T-helper 1 cell treated with Interleukin-12 subunit alpha and Interleukin-12 subunit beta and Interleukin-4 antibody, amounts not matched to agents 30 μg/mL and 1 μg/mL, for 36 hours (primary cell): ENCODE results near the gene CRYBB1.
"Not testable (repeated sequence)": the region's sequence is repeated elsewhere in the genome, so short reads cannot be mapped to it uniquely, and the experiment has no call there.

ENCODE experiments used
- H3K27ac Mint-ChIP-seq: one replicate; pipeline ENCODE4 v1.8.0; 2021; ENCODE audit warnings: mild to moderate bottlenecking, mixed read lengths
- H3K27me3 Mint-ChIP-seq: one replicate; pipeline ENCODE4 v1.8.0; 2021; ENCODE audit warnings: low read depth, mixed read lengths
- H3K36me3 Mint-ChIP-seq: one replicate; pipeline ENCODE4 v1.8.0; 2021; ENCODE audit warnings: low read depth, mixed read lengths
- H3K4me1 Mint-ChIP-seq: one replicate; pipeline ENCODE4 v1.8.0; 2021; ENCODE audit warnings: low read depth, mixed read lengths
- H3K4me3 Mint-ChIP-seq: one replicate; pipeline ENCODE4 v1.8.0; 2021; ENCODE audit warnings: mild to moderate bottlenecking, moderate library complexity, mixed read lengths
- H3K9me3 Mint-ChIP-seq: one replicate; pipeline ENCODE4 v1.8.0; 2021; ENCODE audit warnings: mixed read lengths

CRYBB1 gene

DNA sequence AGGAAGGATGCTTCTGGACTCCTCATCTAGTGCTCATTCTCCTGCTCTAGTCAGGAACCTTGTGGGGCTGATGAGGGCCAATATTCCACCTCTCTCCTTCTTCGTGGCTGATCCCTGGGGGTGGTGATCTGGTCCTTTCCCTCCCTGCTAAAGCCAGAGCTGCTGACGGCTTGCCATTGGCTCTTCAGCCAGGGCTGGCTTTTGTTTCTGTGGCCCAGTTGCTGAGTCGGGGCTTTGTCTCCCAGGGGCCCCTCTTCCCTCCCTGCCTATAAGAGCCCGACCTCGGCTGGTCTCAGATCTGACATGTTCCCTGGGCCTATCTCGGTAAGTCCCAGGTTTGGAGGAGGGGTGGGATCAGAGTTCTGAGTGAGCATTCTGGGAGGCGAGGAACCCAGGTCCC is 3.8 kb upstream of the CRYBB1 start, which contains the start of gene CRYBA4:
CRYBA4 (plus strand) TSS at position 301 of the 400 bp plus-strand sequence. CDS start 634 bp downstream, outside the sequence.
- H3K9me3 Mint-ChIP-seq = peaks cover 7% of the 10 kb centered on the region
- H3K27me3 Mint-ChIP-seq = peaks cover 4% of the 10 kb centered on the region
- no peak within 1 kb of the TSS for H3K4me3 Mint-ChIP-seq
- H3K36me3 Mint-ChIP-seq = peaks cover 2% of the 10 kb centered on the region
- H3K27ac Mint-ChIP-seq = no peak within 1 kb of the TSS
- H3K4me1 Mint-ChIP-seq = peaks cover 6% of the 10 kb centered on the region

DNA sequence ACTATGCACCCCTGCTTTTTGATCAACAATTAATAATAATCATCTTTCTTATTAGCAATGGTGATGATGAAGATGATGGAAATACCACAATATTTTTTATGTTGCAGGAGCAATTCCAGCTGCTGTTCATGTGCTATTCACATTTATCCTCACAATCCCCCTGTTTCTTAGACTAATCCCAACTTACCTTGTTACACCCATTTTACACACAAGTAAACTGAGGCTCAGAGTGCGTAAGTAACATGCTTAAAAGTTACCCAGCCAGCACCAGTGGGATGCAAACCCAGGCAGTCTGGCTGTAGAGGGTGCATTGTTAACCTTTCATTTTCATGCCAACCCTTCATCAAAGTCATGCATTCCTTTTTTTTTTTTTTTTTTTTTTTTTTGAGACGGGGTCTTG is 2.4 kb upstream of the CRYBB1 start:
- Mint-ChIP-seq H3K27ac (no peak overlapping the region), H3K9me3 (peaks cover 7% of the 10 kb centered on the region), H3K27me3 (peaks cover 4% of the 10 kb centered on the region), H3K4me1 (peaks cover 12% of the 10 kb centered on the region), H3K36me3 (peaks cover 2% of the 10 kb centered on the region), H3K4me3 (no peak overlapping the region)

DNA sequence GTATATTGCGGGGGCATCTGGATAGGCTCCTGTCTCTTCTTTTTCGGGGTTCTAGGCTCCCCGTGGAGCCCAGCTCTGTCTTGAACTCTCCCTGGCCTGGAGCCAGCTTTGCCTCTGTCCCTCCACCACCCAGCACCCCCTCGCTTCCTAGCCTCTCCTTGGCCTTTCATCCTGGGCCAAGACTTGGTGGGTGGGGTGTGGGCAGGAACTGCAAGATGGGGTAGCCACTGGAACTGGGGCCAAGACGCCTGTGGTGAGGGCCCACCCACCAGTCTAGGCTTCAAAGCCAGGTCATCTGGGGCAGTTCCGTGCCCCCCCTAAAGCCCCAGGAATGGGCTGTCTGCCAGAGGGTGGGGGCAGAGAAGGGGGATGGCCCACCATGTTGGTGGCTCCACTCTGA is 1.7 kb upstream of the CRYBB1 start:
- peaks cover 7% of the 10 kb centered on the region for H3K9me3 Mint-ChIP-seq
- peaks cover 13% of the 10 kb centered on the region for H3K4me1 Mint-ChIP-seq
- H3K4me3 Mint-ChIP-seq = no peak overlapping the region
- H3K36me3 Mint-ChIP-seq = peaks cover 2% of the 10 kb centered on the region
- peaks cover 4% of the 10 kb centered on the region for H3K27me3 Mint-ChIP-seq
- no peak overlapping the region for H3K27ac Mint-ChIP-seq

DNA sequence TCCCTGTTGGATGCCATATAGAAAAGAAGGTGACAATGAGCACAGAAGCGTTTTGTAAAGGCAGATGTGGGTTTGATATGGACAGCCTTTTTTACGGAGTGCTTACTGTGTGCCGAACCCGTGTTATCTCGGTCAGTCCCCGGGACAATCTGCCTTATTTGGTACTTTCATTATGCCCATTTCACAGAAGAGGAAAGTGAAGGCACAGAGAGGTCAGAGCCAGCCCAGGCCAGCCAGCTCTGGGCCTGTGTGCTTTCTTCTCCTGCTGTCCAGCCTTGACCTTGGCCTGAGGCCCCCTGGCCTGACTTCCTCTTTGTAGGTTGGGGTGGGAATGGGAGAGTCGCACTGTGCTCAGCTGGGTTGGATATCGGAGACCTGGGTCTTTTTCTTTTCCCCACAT is 628 bp upstream of the CRYBB1 start:
- Mint-ChIP-seq H3K9me3 (no peaks in the 10 kb centered on the region), H3K27me3 (peaks cover 12% of the 10 kb centered on the region), H3K27ac (no peak overlapping the region), H3K4me1 (peaks cover 13% of the 10 kb centered on the region), H3K36me3 (no peaks in the 10 kb centered on the region), H3K4me3 (no peak overlapping the region)

DNA sequence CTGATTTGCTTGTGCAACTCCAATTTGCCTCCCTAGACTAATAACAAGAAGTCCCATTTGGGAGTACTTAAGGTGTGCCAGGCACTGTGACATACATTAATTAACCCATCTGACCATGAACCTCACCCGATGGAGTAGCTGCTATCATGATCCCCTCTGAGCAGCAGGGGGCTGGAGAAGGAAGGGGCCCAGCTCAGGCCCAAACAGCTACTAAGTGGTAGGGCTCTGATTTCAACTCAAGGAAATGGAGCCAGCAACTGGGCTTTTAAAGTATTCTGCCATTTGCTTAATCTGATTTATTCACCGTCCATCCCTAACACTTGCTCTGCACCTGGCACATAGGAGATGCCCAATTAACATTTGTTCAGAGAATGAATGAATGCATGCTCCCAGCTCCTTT is 1.2 kb downstream of the CRYBB1 start:
- peaks cover 14% of the 10 kb centered on the region for H3K27me3 Mint-ChIP-seq
- H3K36me3 Mint-ChIP-seq = no peaks in the 10 kb centered on the region
- H3K27ac Mint-ChIP-seq = no peak overlapping the region
- no peaks in the 10 kb centered on the region for H3K9me3 Mint-ChIP-seq
- H3K4me1 Mint-ChIP-seq = peaks cover 17% of the 10 kb centered on the region
- no peak overlapping the region for H3K4me3 Mint-ChIP-seq

DNA sequence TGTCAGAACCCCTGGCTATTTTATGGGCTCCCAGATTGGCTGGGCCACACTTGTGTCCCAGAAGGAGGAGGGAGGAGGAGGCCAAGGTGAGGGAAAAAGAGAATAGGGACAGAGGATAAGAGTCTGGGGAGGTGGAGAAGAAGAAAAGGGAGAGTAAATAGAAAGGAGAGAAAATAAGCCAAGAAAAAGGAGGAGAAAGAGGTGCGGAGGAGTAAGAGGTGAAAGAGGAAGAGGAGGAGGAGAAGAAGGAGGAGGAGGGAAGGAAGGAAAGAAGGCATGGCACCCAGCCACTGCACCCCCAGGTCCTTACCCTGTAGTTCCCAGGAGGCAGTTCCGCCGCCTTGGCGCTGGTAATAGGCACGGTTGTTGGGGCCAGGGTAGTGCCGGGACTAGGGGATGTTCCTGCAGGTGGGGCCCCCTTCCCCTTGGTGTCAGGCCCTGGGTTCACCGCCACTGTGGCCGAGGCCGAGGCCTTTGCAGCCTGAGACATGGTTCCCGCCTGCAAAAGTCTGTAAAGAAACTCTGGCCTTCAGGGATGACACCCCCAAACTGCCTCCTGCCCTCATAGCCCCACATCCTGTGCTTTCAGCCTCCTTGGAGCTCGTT is 1.9 kb downstream of the CRYBB1 start:
- H3K27ac Mint-ChIP-seq = no peak overlapping the region

DNA sequence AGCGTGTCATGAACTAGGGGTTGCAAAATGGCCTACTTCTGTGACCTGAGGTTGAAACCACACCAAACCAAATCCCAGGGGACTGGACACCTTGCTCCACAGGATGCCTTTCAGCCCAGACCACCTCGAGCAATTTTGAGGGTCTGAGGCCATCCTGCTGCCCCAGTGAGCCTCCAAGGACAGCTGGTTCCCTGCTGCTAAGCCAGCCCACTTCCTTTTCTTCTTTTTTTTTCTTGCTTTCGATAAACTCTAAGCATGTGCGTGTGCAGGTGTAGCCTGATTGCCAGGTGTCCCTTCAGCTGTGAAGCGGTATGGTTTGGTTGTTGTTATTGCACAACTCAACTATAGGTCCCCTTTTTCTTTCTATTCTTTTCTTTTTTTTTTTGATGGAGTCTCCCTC is 2.7 kb downstream of the CRYBB1 start:
- H3K9me3 Mint-ChIP-seq = no peaks in the 10 kb centered on the region

More for the DNA sequence above, 1.9 kb downstream of the CRYBB1 start:
- Mint-ChIP-seq H3K36me3 (no peaks in the 10 kb centered on the region), H3K27me3 (peaks cover 14% of the 10 kb centered on the region), H3K4me3 (no peak overlapping the region), H3K9me3 (no peaks in the 10 kb centered on the region), H3K4me1 (peaks cover 17% of the 10 kb centered on the region)

DNA sequence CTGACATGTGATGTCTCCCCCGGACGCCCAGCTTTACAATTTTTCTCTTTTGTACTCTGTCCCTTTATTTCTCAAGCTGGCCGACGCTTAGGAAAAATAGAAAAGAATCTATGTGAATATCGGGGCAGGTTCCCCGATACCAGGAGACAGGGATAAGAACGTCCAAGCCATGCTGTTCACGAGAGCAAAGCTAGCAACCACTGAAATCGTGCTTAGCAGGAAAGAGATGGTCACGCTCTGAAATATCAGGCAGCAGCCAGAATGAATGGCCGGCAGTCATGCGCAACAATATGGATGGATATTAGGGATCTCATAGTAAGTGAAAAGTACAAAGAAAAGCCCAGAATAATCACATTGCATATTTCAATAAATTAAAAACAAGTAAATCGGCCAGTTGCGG is 3.5 kb downstream of the CRYBB1 start:
- Mint-ChIP-seq H3K27ac (peak overlapping the region; percentile 14), H3K36me3 (peaks cover 3% of the 10 kb centered on the region), H3K27me3 (peaks cover 19% of the 10 kb centered on the region), H3K4me1 (peaks cover 29% of the 10 kb centered on the region), H3K4me3 (no peak overlapping the region), H3K9me3 (no peaks in the 10 kb centered on the region)

More for the DNA sequence above, 2.7 kb downstream of the CRYBB1 start:
- H3K4me3 Mint-ChIP-seq = no peak overlapping the region
- H3K36me3 Mint-ChIP-seq = peaks cover 3% of the 10 kb centered on the region
- peaks cover 23% of the 10 kb centered on the region for H3K4me1 Mint-ChIP-seq
- H3K27me3 Mint-ChIP-seq = peaks cover 16% of the 10 kb centered on the region
- H3K27ac Mint-ChIP-seq = no peak overlapping the region

DNA sequence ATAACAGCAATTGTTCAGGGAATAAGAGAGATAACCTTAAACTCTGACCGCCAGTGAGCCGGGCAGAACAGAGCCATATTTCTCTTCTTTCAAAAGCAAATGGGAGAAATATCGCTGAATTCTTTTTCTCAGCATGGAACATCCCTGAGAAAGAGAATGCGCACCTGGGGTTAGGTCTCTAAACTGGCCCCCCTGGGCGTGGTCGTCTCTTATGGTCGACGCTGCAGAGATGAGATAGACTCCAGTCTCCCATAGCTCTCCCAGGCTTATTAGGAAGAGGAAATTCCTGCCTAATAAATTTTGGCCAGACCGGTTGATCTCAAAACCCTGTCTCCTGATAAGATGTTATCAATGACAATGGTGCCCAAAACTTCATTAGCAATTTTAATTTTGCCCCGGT is 4.1 kb downstream of the CRYBB1 start:
- H3K9me3 Mint-ChIP-seq, H3K4me3 Mint-ChIP-seq, H3K36me3 Mint-ChIP-seq, H3K27ac Mint-ChIP-seq: not testable (repeated sequence)
- Mint-ChIP-seq H3K4me1 (peaks cover 34% of the 10 kb centered on the region), H3K27me3 (peaks cover 19% of the 10 kb centered on the region)

DNA sequence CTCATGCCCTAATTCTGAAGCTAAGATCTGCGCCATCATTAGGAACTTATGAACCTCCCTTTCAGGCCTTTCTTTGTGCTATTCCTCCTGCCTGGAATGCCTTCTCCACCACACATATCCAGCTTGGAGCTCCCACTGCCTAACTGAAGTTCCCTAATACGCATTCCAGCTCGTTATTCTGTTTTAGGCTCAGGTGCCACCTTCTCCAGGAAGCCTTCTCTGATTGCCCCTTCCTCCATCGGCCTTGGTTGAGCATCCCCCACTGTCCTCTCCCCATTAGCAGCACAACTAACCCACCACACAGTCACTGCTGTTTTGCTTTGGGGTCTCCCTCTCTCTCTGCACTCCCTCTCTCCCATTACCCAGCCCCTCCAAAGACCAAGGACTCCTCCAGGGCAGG is 5.2 kb downstream of the CRYBB1 start:
- Mint-ChIP-seq H3K27ac (no peak overlapping the region), H3K9me3 (no peaks in the 10 kb centered on the region)

DNA sequence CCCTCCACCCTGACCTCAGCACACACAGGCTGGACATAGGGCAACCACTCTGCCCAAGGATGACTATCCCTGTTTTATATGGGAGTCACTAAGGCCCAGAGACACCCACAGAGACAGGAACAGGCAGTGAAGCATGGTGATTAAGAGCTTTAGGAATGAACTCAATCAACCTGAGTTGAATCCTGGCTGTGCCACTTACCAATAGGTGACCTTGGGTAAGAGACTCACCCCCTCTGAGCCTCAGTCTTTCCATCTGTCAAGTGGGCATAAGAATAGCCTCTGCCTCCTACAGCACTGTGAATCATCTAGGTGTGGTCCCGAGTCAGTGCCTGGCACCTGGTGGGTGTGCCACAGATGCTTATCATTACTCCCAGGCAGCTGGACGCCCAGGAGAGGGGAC is 6.8 kb downstream of the CRYBB1 start:
- peaks cover 26% of the 10 kb centered on the region for H3K27me3 Mint-ChIP-seq
- H3K4me1 Mint-ChIP-seq = peaks cover 29% of the 10 kb centered on the region
- H3K36me3 Mint-ChIP-seq = peaks cover 3% of the 10 kb centered on the region
- no peaks in the 10 kb centered on the region for H3K9me3 Mint-ChIP-seq
- no peak overlapping the region for H3K27ac Mint-ChIP-seq
- H3K4me3 Mint-ChIP-seq = no peak overlapping the region

More for the DNA sequence above, 5.2 kb downstream of the CRYBB1 start:
- peaks cover 35% of the 10 kb centered on the region for H3K4me1 Mint-ChIP-seq
- H3K4me3 Mint-ChIP-seq = no peak overlapping the region
- H3K27me3 Mint-ChIP-seq = peaks cover 26% of the 10 kb centered on the region
- peaks cover 3% of the 10 kb centered on the region for H3K36me3 Mint-ChIP-seq

DNA sequence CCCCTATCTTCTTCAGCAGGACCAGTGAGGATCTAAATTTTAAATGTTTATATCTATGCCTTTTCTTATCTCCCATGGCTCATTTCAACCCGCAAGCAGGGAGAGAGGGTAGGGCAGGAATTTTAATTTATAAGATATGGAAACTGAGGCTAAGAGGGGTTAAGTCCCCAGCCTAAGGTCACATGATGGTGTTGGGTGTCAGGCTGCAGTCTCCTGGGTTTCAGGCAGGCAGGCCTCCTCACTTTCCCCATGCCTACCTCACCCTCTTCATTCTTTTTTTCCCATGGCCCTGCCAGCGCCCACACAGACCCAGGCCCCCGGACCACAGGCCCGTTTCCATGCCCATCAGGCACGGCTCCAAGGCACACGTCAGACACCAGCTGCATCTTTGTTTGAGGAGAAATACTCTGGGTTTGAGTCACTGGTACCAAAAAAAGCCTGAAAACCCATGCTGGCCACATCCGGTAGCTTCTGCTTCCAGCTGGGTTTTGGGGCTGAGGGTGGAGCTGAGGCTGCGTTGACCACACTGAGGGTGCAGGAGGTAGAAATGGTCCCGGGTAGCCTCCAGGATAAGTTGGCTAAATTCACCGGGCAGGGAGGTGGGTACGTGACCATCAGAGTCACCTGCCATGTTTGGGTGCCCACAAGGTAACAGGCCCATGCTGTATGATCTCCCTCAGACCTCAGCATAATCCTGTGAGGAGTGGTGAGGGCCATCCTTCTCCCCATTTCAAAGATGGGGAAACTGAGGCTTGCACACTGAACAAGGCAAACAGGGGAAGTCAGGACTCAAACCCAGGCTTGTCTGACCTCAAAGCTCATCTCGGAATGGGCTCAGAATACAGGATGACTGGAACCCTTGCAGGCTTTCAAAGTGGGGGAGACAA is 7.5 kb downstream of the CRYBB1 start:
- H3K27me3 Mint-ChIP-seq = peaks cover 26% of the 10 kb centered on the region
- H3K27ac Mint-ChIP-seq = peak overlapping the region; percentile 92
- peak overlapping the region; percentile 70 for H3K4me3 Mint-ChIP-seq

DNA sequence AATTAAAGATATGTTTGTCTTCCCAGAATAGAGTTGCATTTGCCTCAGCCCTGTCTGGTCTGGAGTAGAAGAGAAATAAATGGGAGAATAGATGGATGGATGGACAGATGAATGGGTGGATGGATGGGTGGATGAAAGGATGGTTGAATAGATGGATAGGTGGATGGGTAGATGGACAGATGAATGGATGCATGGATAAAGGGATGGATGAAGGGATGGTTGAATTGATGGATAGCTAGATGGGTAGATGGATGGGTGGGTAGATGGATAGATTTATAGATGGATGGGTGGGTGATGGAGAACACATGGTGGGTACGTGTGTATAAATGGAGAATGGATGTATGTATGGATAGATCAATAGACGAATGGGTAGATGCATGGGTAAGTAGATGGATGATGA is 8.5 kb downstream of the CRYBB1 start:
- Mint-ChIP-seq H3K9me3 (no peaks in the 10 kb centered on the region), H3K4me1 (peaks cover 31% of the 10 kb centered on the region), H3K4me3 (peak overlapping the region; percentile 8), H3K27me3 (peaks cover 24% of the 10 kb centered on the region), H3K36me3 (peaks cover 3% of the 10 kb centered on the region), H3K27ac (no peak overlapping the region)

More for the DNA sequence above, 7.5 kb downstream of the CRYBB1 start:
- no peaks in the 10 kb centered on the region for H3K9me3 Mint-ChIP-seq
- peaks cover 28% of the 10 kb centered on the region for H3K4me1 Mint-ChIP-seq
- peaks cover 3% of the 10 kb centered on the region for H3K36me3 Mint-ChIP-seq

DNA sequence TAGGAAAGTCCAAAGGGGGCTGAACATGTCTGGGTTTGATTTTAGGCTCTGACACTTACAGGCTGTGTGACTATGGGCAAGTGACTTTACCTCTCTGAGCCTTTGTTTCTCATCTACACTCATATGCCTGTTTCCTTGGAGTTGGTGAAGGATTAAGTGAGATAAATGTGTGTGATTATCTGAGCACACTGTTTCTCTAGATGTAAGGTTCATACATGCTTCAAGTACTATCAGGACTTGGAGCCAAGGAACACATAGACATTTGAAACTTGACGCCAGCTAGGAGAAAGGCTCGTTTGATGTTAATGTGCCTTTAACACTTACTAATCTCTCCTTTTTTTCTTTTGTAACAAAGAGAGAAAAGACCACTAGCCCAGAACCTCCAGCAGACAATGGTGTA is 9.7 kb downstream of the CRYBB1 start:
- Mint-ChIP-seq H3K27ac (no peak overlapping the region), H3K27me3 (peaks cover 17% of the 10 kb centered on the region), H3K36me3 (peaks cover 3% of the 10 kb centered on the region), H3K4me3 (no peak overlapping the region), H3K4me1 (peaks cover 35% of the 10 kb centered on the region), H3K9me3 (no peaks in the 10 kb centered on the region)

DNA sequence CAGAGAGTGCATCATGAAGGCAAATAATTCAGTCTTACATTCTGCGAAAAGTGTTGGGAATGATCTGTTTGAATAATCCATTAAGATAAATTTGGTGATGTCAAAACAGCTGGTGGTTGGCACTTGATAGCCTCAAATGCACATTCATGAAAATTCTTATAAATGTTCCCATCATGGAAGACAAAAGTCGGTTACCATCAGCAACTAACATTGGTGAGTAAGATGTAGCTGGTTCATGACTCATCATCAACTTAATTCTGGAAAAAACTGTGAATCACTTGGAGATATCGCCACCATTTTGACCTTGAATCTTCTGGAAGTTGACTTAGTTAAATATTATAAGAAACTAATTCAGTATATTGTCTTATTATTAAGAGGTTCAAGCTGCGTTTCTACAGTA is 11.2 kb downstream of the CRYBB1 start:
- no peaks in the 10 kb centered on the region for H3K9me3 Mint-ChIP-seq
- no peak overlapping the region for H3K27ac Mint-ChIP-seq
- no peak overlapping the region for H3K4me3 Mint-ChIP-seq
- H3K27me3 Mint-ChIP-seq = peaks cover 17% of the 10 kb centered on the region
- peaks cover 32% of the 10 kb centered on the region for H3K4me1 Mint-ChIP-seq
- H3K36me3 Mint-ChIP-seq = peaks cover 3% of the 10 kb centered on the region
